Caco-2 (cell line): Measurements from ENCODE around the gene KIAA0825. TPM values are rescaled to one million over a fixed set of nuclear protein-coding genes. Genes with fewer than 3 reads are reported as not detected.

ENCODE experiments used
- BruUV-seq: library from RNA; stranded (reverse); fragments of 400-500 nt; replicated peaks from 2 replicates; lab custom pipeline; 2021; lab: Mats Ljungman, UMichigan
- CTCF ChIA-PET: fragments of 300-600 bp; sonication (Branson Sonifier 250); formaldehyde crosslinking; loops from one replicate; lab custom pipeline; 2022; ENCODE audit warnings: antibody characterized with exemption; lab: Charles Lee
- POLR2A ChIA-PET: fragments of 300-600 bp; sonication (Branson Sonifier 250); formaldehyde crosslinking; loops from one replicate; lab custom pipeline; 2022; ENCODE audit warnings: antibody characterized with exemption; lab: Charles Lee
- DNase-seq, 2 experiments: peaks; one replicate each; pipeline versions ENCODE4 v3.0.0 to v3.0.0-alpha.2; 2020 to 2022
- H3K27me3 ChIP-seq: replicated peaks from 2 replicates; pipeline ENCODE4 v1.6.0; 2011; ENCODE audit warnings: low read length; ENCODE audit not compliant: control insufficient read depth, insufficient read depth
- H3K36me3 ChIP-seq: 2 replicates; pipeline ENCODE4 v1.5.1; 2011; ENCODE audit warnings: low read length; ENCODE audit not compliant: control insufficient read depth, insufficient read depth
- H3K4me1 ChIP-seq: fragments of 250-450 bp; sonication (Bioruptor Pico); 2 replicates; pipeline ENCODE4 v1.5.1; 2020; ENCODE audit warnings: mild to moderate bottlenecking
- H3K4me3 ChIP-seq: 2 replicates; pipeline ENCODE4 v1.5.1; 2011; ENCODE audit warnings: low read depth, mild to moderate bottlenecking, control low read depth, low read length
- H3K9me3 ChIP-seq: fragments of 250-450 bp; sonication (Bioruptor Pico); 2 replicates; pipeline ENCODE4 v1.5.1; 2020; ENCODE audit warnings: mild to moderate bottlenecking, moderate library complexity
- H3K27ac Mint-ChIP-seq: one replicate; pipeline ENCODE4 v1.8.0; 2022; ENCODE audit warnings: mixed read lengths; ENCODE audit not compliant: unreplicated experiment
- H3K27me3 Mint-ChIP-seq: one replicate; pipeline ENCODE4 v1.8.0; 2022; ENCODE audit warnings: mixed read lengths; ENCODE audit not compliant: insufficient read depth, unreplicated experiment
- H3K36me3 Mint-ChIP-seq: one replicate; pipeline ENCODE4 v1.8.0; 2022; ENCODE audit warnings: mild to moderate bottlenecking, mixed read lengths; ENCODE audit not compliant: insufficient read depth, unreplicated experiment
- H3K4me1 Mint-ChIP-seq: one replicate; pipeline ENCODE4 v1.8.0; 2022; ENCODE audit warnings: low read depth, mixed read lengths; ENCODE audit not compliant: unreplicated experiment
- H3K4me3 Mint-ChIP-seq: one replicate; pipeline ENCODE4 v1.8.0; 2022; ENCODE audit warnings: mild to moderate bottlenecking, moderate library complexity, mixed read lengths; ENCODE audit not compliant: unreplicated experiment
- H3K9me3 Mint-ChIP-seq: one replicate; pipeline ENCODE4 v1.8.0; 2022; ENCODE audit warnings: mixed read lengths; ENCODE audit not compliant: unreplicated experiment
- CTCF ChIP-seq, 2 experiments: fragments of 200-600 bp in 1 of 2; IDR thresholded peaks; 1 replicate in 1 of 2; 2 replicates in 1 of 2; pipeline versions ENCODE4 v1.5.1 to v1.8.0; 2011 to 2022; ENCODE audit warnings: antibody characterized with exemption in 1 of 2, control low read depth in 1 of 2, inconsistent platforms in 1 of 2, low read depth in 1 of 2, low read length in 1 of 2, mild to moderate bottlenecking in 1 of 2, moderate library complexity in 1 of 2; ENCODE audit not compliant: insufficient read depth in 1 of 2, severe bottlenecking in 1 of 2, unreplicated experiment in 1 of 2
- intact Hi-C: fragments of 100-400 bp; cut with micrococcal nuclease; formaldehyde crosslinking; loops from one replicate; pipeline ENCODE4 v1.10.0; 2022; ENCODE audit not compliant: unreplicated experiment
- total RNA-seq: library from RNA; stranded (reverse); gene quantifications from 2 replicates; pipeline ENCODE4 v1.2.3, GENCODE V29; 2022

The KIAA0825 gene
- total RNA-seq, 1 experiment from 2014 or later, result 0.50 TPM

DNA sequence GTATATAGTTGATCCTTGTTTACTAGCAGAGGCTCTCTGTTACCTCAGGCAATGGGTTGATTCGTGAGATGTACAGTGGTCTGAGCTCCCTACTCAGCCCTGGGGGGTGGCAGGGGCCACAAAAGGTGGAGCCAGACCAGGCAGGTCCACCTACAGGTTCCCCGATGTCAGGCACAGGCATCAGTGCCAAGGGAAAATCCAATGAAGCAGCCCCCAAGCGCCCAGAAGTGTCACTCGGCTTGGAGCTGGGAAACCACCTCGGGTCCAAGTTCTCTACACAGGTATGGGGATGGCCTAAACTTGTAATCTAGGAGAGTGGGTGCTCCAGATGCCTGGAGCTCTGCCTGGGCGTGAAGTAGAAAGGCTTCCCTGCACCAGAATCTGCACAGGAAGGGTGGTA, 188.8 kb downstream of the KIAA0825 start:
- Mint-ChIP-seq H3K4me3 (no peak overlapping the region), H3K27me3 (no peaks in the 10 kb centered on the region), H3K4me1 (no peaks in the 10 kb centered on the region), H3K36me3 (no peaks in the 10 kb centered on the region), H3K9me3 (no peaks in the 10 kb centered on the region), H3K27ac (no peak overlapping the region)
- Histone ChIP-seq H3K27me3 (no peaks in the 10 kb centered on the region), H3K4me1 (no peaks in the 10 kb centered on the region), H3K4me3 (no peak overlapping the region), H3K9me3 (no peaks in the 10 kb centered on the region), H3K36me3 (no peaks in the 10 kb centered on the region)
- BruUV-seq, result no TSS peak
- no peak for TF ChIP-seq CTCF (IDR thresholded peaks at IDR 0.05; ENCODE audit: insufficient read depth in 1 of 2, low read depth in 1 of 2, low read length in 1 of 2, severe bottlenecking in 1 of 2, unreplicated experiment in 1 of 2)
- intact Hi-C loops, result no loop called here
- POLR2A ChIA-PET, result no interaction called here
- no peak for DNase-seq
- CTCF ChIA-PET, result no interaction called here

DNA sequence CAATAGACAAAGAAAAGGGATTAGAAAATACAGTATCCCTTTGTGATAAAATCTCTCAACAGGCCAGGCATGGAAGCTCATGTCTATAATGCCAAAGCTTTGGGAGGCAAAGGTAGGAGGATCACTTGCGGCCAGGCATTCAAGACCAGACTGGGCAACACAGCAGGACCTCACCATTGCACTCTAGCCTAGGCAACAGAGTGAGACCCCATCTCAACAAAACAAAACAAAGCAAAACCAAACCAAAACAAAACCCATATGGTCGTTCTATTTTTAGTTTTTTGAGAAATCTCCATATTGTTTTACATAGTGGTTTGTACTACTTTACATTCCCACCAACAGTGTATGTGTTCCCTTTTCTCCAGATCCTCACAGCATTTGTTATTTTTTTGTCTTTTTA, 193.0 kb downstream of the KIAA0825 start:
- Histone ChIP-seq H3K36me3 (no peaks in the 10 kb centered on the region), H3K9me3 (no peaks in the 10 kb centered on the region), H3K4me1 (no peaks in the 10 kb centered on the region), H3K4me3 (no peak overlapping the region), H3K27me3 (no peaks in the 10 kb centered on the region)
- intact Hi-C loops, result no loop called here
- ChIA-PET POLR2A (no interaction called here), CTCF (no interaction called here)
- no peak overlapping the region for H3K4me3 Mint-ChIP-seq
- H3K27me3 Mint-ChIP-seq, result peaks cover 3% of the 10 kb centered on the region
- no peaks in the 10 kb centered on the region for H3K9me3 Mint-ChIP-seq
- H3K36me3 Mint-ChIP-seq, result no peaks in the 10 kb centered on the region
- BruUV-seq, result no TSS peak
- no peak for TF ChIP-seq CTCF (IDR thresholded peaks at IDR 0.05; ENCODE audit: insufficient read depth in 1 of 2, low read depth in 1 of 2, low read length in 1 of 2, severe bottlenecking in 1 of 2, unreplicated experiment in 1 of 2)
- H3K4me1 Mint-ChIP-seq, result no peaks in the 10 kb centered on the region
- H3K27ac Mint-ChIP-seq, result no peak overlapping the region
- DNase-seq, result no peak

- no peak for DNase-seq
- H3K4me3 ChIP-seq, result no peak overlapping the region
- no peaks in the 10 kb centered on the region for H3K9me3 ChIP-seq
- Mint-ChIP-seq H3K27me3 (peaks cover 3% of the 10 kb centered on the region), H3K4me1 (no peaks in the 10 kb centered on the region), H3K36me3 (no peaks in the 10 kb centered on the region), H3K4me3 (no peak overlapping the region), H3K27ac (no peak overlapping the region), H3K9me3 (no peaks in the 10 kb centered on the region)
- ChIA-PET CTCF (no interaction called here), POLR2A (no interaction called here)
- intact Hi-C loops, result no loop called here
- H3K36me3 ChIP-seq, result no peaks in the 10 kb centered on the region
- BruUV-seq, result no TSS peak
- TF ChIP-seq CTCF (IDR thresholded peaks at IDR 0.05; ENCODE audit: insufficient read depth in 1 of 2, low read depth in 1 of 2, low read length in 1 of 2, severe bottlenecking in 1 of 2, unreplicated experiment in 1 of 2), result no peak
- no peaks in the 10 kb centered on the region for H3K4me1 ChIP-seq
- H3K27me3 ChIP-seq, result no peaks in the 10 kb centered on the region
These were observed 195.0 kb downstream of the KIAA0825 start for GRCh38 chr5:94423411-94423810.
